ENCODE data around the gene SLC25A36.
"Not testable (repeated sequence)": the region's sequence is repeated elsewhere in the genome, so short reads cannot be mapped to it uniquely, and the experiment has no call there.

Gene SLC25A36

GRCh38 chr3:140943781-140944552 is 2.3 kb downstream of the SLC25A36 start:
- peak overlapping the region in 4 of 11 experiments; percentile 96 to 99 (median 98); a peak in 4 of 22 replicates for H3K27ac ChIP-seq
- no peak for TF ChIP-seq Cebpa-rat (IDR thresholded peaks at IDR 0.05)
- H4K20me1 ChIP-seq, result peaks cover 0 to 58% (median 39%) of the 10 kb centered on the region in 11 experiments; a peak in 11 of 22 replicates
- H3K27me3 ChIP-seq, result no peaks in the 10 kb centered on the region
- peaks cover 23 to 34% (median 26%) of the 10 kb centered on the region in 10 experiments for H3K4me1 ChIP-seq
- peaks cover 0 to 39% (median 14%) of the 10 kb centered on the region in 11 experiments; a peak in 14 of 22 replicates for H3K36me3 ChIP-seq
- peak overlapping the region; percentile 82 to 97 (median 86) for H3K4me2 ChIP-seq
- peaks cover 0 to 4% (median 0%) of the 10 kb centered on the region in 11 experiments; a peak in 1 of 22 replicates for H3K9me3 ChIP-seq (replicated peaks in 1 of 11)
- peak overlapping the region; percentile 71 to 99 (median 94); a peak in 15 of 20 replicates for H3K4me3 ChIP-seq
- peak overlapping the region; percentile 97 to 99 (median 99); a peak in 17 of 22 replicates for H3K9ac ChIP-seq

DNA sequence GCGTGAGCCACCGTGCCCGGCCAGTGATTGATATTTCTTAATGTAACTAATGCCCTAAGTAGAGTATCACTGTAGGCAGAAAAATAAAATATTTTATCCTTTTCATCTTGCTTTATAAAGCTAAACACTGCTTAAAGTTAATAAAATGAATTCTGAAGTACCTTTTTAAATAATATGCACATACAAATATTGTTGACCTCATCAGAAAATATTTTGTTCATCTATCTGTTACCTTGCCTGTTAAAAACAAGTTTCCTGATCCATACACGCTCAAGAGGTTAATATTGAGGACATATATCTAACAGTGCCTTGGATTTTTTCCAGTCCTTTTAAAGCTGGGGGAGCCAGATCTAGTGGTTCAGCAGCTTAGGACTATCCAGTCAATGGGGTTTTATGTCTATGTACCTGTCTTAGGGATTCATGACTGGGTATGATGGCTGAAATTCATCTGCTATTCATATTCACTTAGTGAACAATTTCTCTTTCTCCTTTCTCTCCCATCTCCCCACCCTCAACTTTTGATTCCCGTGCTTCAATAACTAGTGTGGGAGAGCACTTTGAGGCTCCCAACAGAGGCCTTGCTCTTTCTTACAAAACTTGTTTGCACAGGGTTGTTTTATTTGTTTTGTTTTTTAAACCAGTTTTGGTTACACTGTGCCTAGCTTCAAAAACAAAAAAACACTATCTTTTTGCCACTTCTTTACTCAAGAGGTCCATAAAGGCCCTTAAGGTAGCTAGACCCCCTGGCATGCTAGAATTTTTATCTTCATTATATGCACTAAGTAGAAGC is 7.0 kb downstream of the SLC25A36 start:
- H3K9ac ChIP-seq, result no peak overlapping the region
- no peaks in the 10 kb centered on the region for H3K9me3 ChIP-seq (replicated peaks in 1 of 11)
- TF ChIP-seq Cebpa-rat (IDR thresholded peaks at IDR 0.05), result no peak
- peaks cover 3 to 53% (median 19%) of the 10 kb centered on the region in 11 experiments; a peak in 17 of 22 replicates for H3K36me3 ChIP-seq
- no peak overlapping the region for H3K4me2 ChIP-seq
- no peak overlapping the region for H3K27ac ChIP-seq
- no peaks in the 10 kb centered on the region for H3K27me3 ChIP-seq
- peaks cover 17 to 49% (median 23%) of the 10 kb centered on the region in 10 experiments for H3K4me1 ChIP-seq
- H4K20me1 ChIP-seq, result peaks cover 22 to 99% (median 76%) of the 10 kb centered on the region in 11 experiments; a peak in 20 of 22 replicates
- H3K4me3 ChIP-seq, result no peak overlapping the region

- Histone ChIP-seq H3K4me1 (peaks cover 3 to 37% (median 8%) of the 10 kb centered on the region in 10 experiments; a peak in 16 of 20 replicates), H3K27ac (no peak overlapping the region), H3K4me2 (no peak overlapping the region), H3K9ac (no peak overlapping the region), H4K20me1 (peaks cover 28 to 99% (median 76%) of the 10 kb centered on the region in 11 experiments; a peak in 21 of 22 replicates), H3K36me3 (peaks cover 3 to 53% (median 19%) of the 10 kb centered on the region in 11 experiments; a peak in 17 of 22 replicates), H3K27me3 (no peaks in the 10 kb centered on the region), H3K4me3 (no peak overlapping the region), H3K9me3 (replicated peaks in 1 of 11) (no peaks in the 10 kb centered on the region)
- no peak for TF ChIP-seq Cebpa-rat (IDR thresholded peaks at IDR 0.05)
Observed at GRCh38 chr3:140950144-140950543, 8.5 kb downstream of the SLC25A36 start.

- H3K4me1 ChIP-seq, result peaks cover 0 to 31% (median 6%) of the 10 kb centered on the region in 10 experiments; a peak in 8 of 20 replicates
- no peaks in the 10 kb centered on the region for H3K9me3 ChIP-seq (replicated peaks in 1 of 11)
- TF ChIP-seq Cebpa-rat (IDR thresholded peaks at IDR 0.05), result no peak
- H3K27ac ChIP-seq, result no peak overlapping the region
- no peak overlapping the region for H3K4me3 ChIP-seq
- no peak overlapping the region for H3K9ac ChIP-seq
- no peaks in the 10 kb centered on the region for H3K27me3 ChIP-seq
- peaks cover 32 to 99% (median 79%) of the 10 kb centered on the region in 11 experiments; a peak in 21 of 22 replicates for H4K20me1 ChIP-seq
- no peak overlapping the region for H3K4me2 ChIP-seq
- peaks cover 3 to 46% (median 20%) of the 10 kb centered on the region in 11 experiments; a peak in 17 of 22 replicates for H3K36me3 ChIP-seq
Observed at GRCh38 chr3:140950863-140951262, 9.2 kb downstream of the SLC25A36 start.

DNA sequence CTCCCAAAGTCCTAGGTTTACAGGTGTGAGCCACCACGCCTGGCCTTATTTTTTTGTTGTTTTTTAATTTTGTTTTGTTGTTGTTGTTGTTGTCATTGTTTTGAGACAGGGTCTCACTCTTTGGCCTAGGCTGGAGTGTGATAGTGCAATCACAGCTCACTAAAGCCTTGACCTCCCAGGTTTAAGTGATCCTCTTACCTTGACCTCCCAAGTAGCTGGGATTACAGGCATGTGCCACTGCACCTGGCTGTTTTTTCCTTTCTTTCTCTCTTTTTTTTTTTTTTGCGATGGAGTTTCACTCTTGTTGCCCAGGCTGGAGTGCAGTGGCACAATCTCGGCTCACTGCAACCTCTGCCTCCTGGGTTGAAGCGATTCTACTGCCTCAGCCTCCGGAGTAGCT is 10.1 kb downstream of the SLC25A36 start:
- Histone ChIP-seq H3K36me3 (peaks cover 7 to 42% (median 24%) of the 10 kb centered on the region in 11 experiments; a peak in 17 of 22 replicates), H3K4me1 (peaks cover 0 to 31% (median 1%) of the 10 kb centered on the region in 10 experiments; a peak in 8 of 20 replicates), H4K20me1 (peaks cover 34 to 99% (median 88%) of the 10 kb centered on the region in 11 experiments; a peak in 21 of 22 replicates)
- not testable (repeated sequence) for H3K9ac ChIP-seq; H3K27ac ChIP-seq; H3K4me3 ChIP-seq; H3K27me3 ChIP-seq; H3K9me3 ChIP-seq (replicated peaks in 1 of 11); H3K4me2 ChIP-seq

DNA sequence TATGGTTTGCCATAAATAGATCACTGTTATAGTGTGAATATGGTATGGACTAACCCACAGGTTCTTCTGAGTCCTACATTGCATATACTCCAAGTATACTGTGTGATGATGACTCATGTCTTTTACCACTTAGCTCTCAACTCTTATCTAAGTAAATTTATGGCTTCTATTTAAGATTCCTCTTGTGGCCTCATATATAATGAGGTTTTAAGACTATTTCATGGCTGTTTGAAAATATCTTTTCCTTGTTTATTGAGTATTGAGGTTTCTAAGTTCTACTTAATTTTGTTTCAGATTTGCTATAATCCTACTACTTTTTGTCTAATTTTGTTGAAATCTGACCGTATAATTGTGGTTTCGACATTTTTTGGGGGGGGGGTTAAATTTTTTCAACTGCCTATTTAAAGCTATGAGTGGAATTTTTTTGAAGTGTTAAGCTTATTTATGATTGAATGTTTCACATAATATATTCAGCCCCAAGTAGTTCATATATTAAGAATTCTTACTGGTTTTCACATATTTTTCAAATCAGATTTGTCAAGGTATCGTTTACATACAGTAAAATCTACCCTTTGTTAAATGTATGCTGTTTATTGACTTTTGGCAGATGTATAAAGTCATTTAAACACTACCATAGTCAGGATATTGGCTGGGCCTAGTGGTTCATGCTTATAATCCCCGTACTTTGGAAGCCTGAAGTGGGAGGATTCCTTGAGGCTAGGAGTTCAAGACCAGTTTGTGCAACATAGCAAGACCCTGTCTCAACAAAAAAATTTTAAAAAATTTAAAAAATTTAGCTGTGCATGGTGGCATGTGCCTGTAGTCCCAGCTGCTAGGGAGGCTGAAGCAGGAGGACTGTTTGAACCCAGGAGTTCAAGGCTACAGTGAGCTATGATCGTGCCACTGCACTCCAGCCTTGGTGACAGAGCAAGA is 11.7 kb downstream of the SLC25A36 start:
- Histone ChIP-seq H3K4me1 (peaks cover 0 to 31% (median 0%) of the 10 kb centered on the region in 10 experiments; a peak in 5 of 20 replicates), H3K4me2 (no peak overlapping the region; a peak in 1 of 22 replicates), H3K9me3 (replicated peaks in 1 of 11) (no peaks in the 10 kb centered on the region), H3K4me3 (no peak overlapping the region), H4K20me1 (peaks cover 37 to 99% (median 80%) of the 10 kb centered on the region in 11 experiments; a peak in 21 of 22 replicates), H3K9ac (no peak overlapping the region), H3K36me3 (peaks cover 14 to 42% (median 28%) of the 10 kb centered on the region in 11 experiments; a peak in 18 of 22 replicates), H3K27me3 (no peaks in the 10 kb centered on the region), H3K27ac (no peak overlapping the region)
- no peak for TF ChIP-seq Cebpa-rat (IDR thresholded peaks at IDR 0.05)

DNA sequence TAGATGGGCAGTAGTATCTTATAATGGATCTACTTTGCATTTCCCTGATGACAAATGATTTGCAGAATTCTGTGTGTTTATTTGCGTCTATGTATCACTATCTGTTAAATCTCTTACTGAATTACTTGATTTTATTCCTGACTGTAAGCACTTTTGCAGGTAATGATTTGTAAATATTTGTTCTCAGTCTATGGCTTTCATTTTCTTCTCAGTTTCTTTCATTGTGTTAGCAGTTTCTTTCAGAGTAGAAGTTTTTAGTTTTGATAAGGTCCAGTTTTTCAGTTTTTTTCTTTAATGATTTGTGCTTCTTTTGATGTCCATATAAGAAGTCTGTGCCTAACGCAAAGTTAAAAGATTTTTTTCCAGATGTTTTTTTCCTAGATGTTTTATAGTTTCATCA is 12.9 kb downstream of the SLC25A36 start:
- Histone ChIP-seq H3K27ac (no peak overlapping the region), H4K20me1 (peaks cover 37 to 90% (median 68%) of the 10 kb centered on the region in 11 experiments; a peak in 21 of 22 replicates), H3K9ac (no peak overlapping the region), H3K27me3 (no peaks in the 10 kb centered on the region), H3K4me2 (no peak overlapping the region), H3K4me1 (peaks cover 0 to 31% (median 0%) of the 10 kb centered on the region in 10 experiments; a peak in 5 of 20 replicates), H3K36me3 (peaks cover 12 to 46% (median 32%) of the 10 kb centered on the region in 11 experiments; a peak in 19 of 22 replicates), H3K9me3 (replicated peaks in 1 of 11) (no peaks in the 10 kb centered on the region), H3K4me3 (no peak overlapping the region)
- no peak for TF ChIP-seq Cebpa-rat (IDR thresholded peaks at IDR 0.05)

- no peak overlapping the region for H3K9ac ChIP-seq
- H3K4me3 ChIP-seq, result no peak overlapping the region
- peaks cover 22 to 53% (median 40%) of the 10 kb centered on the region in 11 experiments; a peak in 21 of 22 replicates for H3K36me3 ChIP-seq
- H3K4me2 ChIP-seq, result no peak overlapping the region
- H3K4me1 ChIP-seq, result peaks cover 0 to 26% (median 0%) of the 10 kb centered on the region in 10 experiments; a peak in 5 of 20 replicates
- H3K27me3 ChIP-seq, result no peaks in the 10 kb centered on the region
- H4K20me1 ChIP-seq, result peaks cover 36 to 87% (median 58%) of the 10 kb centered on the region in 11 experiments; a peak in 21 of 22 replicates
- no peak for TF ChIP-seq Cebpa-rat (IDR thresholded peaks at IDR 0.05)
- no peaks in the 10 kb centered on the region for H3K9me3 ChIP-seq (replicated peaks in 1 of 11)
- no peak overlapping the region for H3K27ac ChIP-seq
Observed at GRCh38 chr3:140955645-140956044, 14.0 kb downstream of the SLC25A36 start.

Data from BLaER1 treated with 17β-estradiol and CSF1 and Interleukin-3, amounts not matched to agents 10 nM and 100 nM (cell line).